Vagina (tissue), 2 donors: ENCODE measurements around the gene TTC39B.

Source experiments
- CTCF ChIP-seq, 3 experiments: fragments of 450-650 bp in 2 of 3; fragments of 200-600 bp in 1 of 3; sonication (generic) in 1 of 3; IDR thresholded peaks; one replicate each; pipeline ENCODE4 v1.5.1; 2017 to 2019; ENCODE audit warnings: antibody characterized with exemption in 3 of 3, mild to moderate bottlenecking in 2 of 3, moderate library complexity in 2 of 3
- POLR2A ChIP-seq, 2 donors: fragments of 450-650 bp; IDR thresholded peaks; one replicate each; pipeline ENCODE4 v1.6.1; 2017; ENCODE audit warnings: antibody characterized with exemption in 2 of 2, mild to moderate bottlenecking in 2 of 2, moderate library complexity in 2 of 2
- POLR2AphosphoS5 ChIP-seq, 2 donors: sonication (generic); formaldehyde crosslinking; IDR thresholded peaks; one replicate each; pipeline ENCODE4 v1.9.0; 2017; ENCODE audit warnings: antibody characterized with exemption in 2 of 2, mild to moderate bottlenecking in 2 of 2, low read depth in 1 of 2; ENCODE audit not compliant: insufficient read depth in 1 of 2

GRCh38 chr9:15155826-15156225 lies 151.2 kb downstream of the TTC39B start:
- TF ChIP-seq CTCF (IDR thresholded peaks at IDR 0.05) (no peak), POLR2A (IDR thresholded peaks at IDR 0.05) (no peak), POLR2AphosphoS5 (IDR thresholded peaks at IDR 0.05; ENCODE audit: insufficient read depth in 1 of 2, low read depth in 1 of 2) (peak in 1 of 2 donors; percentile 85)
